GM11168 (cell line): ENCODE measurements around the gene RHBDD3.

ENCODE experiments used
- in situ Hi-C: fragments of 300-500 bp; cut with MboI; formaldehyde crosslinking; loops from one replicate; pipeline ENCODE4 v1.12.0; 2022; ENCODE audit warnings: low sequenced_read_pairs; ENCODE audit not compliant: unreplicated experiment

Gene RHBDD3

DNA sequence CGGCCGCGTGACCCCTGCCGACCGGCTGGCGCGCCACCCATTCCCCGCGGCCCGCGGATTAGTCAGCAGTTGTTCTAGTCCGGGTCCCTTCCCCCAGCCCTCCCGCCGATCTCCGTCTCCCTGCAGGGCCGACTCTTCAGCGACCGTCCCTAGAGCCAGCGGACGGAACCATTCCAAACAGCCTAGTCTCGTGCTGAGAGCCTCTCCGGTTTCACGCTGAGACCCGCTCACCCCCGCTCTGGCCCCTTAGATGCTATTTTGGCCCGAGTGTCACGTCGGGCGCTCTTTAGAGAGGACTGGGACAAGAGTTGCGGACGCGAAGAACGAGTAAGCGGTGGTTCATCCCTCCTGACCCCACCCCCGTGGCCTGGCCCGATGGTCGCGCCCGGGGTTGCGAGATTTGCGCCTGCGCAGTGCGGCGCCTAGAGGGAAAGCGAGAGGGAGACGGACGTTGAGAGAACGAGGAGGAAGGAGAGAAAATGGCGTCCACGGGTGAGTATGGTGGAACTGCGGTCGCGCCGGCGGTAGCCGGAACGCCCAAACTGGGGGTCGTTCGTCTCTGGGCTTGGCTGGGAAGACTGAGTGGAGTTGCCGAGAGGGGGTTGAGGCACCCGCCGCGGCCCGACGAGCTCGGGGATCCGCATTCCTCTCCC, at the start of gene RHBDD3, which contains the start of gene EWSR1:
Gene RHBDD3 (minus strand): TSS at position 124 of the 653 bp plus-strand sequence. CDS start 2,355 bp downstream, outside the sequence.
Gene EWSR1 (plus strand): TSS at position 411 of the 653 bp plus-strand sequence. CDS start 69 bp downstream, at position 480.
- in situ Hi-C loops, result no loop called here

DNA sequence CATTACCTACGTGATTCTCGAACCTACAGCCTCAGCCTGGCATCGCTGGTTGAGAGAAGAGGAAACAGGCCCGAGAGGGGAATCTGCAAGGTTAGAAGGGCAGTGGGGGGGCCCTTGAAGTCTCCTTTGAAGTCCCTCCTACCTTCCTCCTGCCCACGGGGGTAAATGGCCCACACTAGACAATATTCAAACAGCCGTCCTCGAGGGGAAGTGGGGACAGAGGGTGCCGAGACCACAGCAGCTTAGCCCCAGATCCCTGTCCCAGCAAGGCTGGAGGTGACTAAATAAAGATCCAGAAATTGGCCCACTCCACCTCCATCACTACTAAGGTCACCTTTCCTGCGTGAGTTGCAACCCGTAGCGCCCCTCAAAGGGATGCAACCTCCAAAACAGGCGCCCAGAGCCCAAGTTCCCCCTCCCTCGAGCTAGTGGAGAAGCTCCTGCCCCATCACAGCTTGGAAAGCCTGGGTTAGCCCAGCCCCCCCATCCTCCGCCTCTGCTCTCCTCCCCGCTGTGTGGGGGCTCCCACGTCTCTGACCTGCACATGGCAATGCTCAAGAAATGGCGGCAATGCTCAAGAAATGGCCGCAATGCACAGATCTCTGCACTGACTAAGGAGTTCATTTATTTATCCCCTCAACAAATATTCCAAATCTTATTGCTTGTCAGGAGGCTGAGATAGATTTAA, 48.5 kb upstream of the RHBDD3 start:
- in situ Hi-C loops, result no loop called here

DNA sequence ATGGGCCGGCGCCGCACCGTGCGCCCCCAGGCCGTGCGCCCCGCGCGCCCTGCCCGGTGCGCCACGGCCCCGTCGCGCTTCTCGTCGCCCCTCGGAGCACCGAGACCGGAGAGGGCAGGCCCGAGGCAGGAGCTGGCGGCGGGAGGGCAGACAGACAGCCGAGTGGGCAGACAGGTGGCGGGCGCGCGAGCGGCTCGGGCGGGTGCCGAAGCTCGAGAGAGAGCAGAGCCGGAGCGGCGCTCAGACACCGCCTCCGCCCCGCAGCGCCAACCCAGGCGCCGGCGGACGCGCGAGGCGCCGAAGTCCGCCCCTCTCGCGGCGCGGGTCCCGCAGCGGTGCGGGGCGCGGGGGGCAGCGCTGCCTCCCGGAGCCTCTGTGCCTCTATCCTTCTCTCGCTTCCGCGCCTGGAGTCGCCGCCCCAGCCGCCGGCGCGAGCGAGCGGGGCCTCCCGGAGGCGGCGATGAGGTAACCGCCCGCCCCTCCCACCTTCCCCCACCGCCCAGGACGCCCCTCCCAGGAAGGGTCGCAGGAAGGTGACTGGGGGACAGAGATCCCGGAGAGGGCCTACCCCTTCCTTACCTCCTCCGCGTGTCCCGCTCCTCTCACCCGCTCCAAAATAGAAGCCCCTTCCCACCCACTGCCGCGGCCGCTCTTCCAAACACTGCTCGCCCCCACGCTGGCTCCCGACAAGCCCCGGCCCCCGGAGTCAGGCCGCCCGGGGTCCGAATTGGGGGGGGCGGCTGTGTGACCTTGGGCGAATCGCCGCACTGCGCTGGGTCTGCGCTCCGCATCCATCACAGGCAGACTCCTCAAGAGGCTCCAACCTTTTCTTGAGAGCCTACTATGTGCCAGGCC, 47.7 kb upstream of the RHBDD3 start, which contains the start of gene RASL10A:
Gene RASL10A (minus strand): TSS at position 412 of the 855 bp plus-strand sequence. CDS start 451 bp downstream, outside the sequence.
- in situ Hi-C loops, result no loop called here

DNA sequence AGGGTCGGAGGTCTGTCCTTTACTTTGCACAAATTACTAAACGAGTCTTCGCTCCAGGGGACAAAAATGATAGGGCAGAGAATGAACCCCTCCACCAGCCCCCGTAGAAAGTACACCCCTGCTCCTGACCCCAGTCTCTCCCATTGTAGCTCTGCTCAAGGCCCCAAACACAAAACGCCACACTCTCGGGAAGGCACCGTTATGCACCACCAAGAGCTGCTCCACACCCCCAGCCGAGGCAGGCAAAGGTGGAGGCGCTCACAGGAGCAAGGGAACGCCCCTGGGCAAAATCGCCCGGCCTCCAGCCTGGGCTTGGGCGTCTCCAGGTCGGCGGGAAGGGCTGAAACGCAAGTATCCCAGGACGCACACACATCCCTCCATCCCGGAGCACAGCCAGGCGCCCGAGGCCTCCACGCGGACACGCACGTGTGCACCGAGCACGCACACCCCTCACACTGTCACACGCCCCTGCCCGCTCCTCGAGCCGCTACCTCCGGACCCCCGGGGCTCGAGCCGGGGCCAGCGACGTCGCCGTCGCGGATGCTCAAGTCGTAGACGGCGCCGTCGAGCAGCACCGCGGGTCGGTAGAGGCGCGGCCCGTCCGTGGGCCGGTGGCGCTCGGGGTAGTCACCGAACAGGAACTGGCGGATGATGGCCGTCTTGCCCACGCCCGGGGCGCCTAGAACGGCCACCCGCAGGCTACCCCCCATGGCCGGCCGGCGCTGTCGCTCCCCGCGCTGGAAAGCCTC, 46.9 kb upstream of the RHBDD3 start:
- in situ Hi-C loops, result no loop called here

DNA sequence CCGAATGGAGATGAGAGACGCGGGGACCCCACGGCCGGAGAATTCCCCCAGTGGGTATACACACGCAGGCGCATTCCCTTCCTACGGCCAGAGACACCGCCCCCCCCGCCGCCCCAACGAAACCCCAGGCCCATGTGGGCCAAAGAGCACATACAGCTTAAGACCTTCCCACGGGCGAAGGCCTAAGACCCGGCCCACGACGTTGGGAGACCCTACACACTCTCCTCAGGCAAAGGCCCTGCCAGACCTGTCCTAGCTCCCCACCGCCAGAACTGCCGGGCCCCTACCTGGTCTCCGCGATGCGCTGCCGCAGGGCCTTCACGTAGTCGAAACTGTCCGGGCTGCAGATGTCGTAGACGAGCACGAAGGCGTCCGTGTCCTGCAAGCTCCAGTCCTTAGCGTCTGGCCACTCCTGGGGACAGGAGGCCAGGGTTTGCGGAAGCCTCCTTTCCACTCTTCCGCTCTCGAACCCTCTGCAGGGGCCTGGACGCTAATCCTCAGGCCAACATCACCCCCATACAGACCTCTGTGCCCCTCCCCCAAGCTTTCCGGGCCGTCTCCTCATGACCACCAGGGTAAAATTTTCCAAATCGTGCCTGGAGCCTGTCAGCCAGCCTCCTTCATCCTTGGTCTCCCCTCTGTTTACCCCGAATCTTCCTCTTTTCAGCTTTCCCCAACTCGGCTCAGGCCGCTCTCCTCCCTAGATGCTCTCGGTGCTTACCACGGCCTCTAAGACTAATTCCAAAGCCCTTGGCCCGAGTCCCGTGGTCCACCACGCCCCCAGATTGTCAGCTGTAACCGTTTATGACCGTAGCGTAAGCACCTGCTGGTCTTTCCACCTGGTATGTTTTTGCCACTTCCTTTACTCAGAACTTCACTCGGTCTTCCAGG, 46.0 kb upstream of the RHBDD3 start:
- in situ Hi-C loops, result no loop called here

DNA sequence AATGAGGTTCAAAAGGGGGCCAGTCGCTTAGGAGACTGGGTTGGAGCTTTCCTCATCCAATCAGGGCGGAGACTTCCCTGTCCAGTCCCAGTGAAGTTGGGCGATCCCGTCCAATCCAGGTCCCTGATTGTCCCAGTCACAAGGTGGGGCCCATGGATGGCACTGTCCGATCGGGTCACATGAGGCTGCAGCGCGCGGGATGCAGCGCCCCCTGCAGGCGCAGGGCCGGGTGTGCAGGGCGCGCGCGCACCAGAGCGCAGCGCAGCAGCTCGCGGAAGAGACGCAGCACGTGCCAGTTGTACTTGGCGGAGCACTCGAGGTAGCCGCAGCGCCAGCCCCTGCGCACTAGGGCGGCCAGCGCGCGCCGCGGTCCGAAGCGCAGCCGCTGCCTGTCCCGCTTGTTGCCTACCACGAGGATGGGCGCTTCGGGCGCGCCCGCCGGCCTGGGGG, 45.4 kb upstream of the RHBDD3 start:
- in situ Hi-C loops, result no loop called here

DNA sequence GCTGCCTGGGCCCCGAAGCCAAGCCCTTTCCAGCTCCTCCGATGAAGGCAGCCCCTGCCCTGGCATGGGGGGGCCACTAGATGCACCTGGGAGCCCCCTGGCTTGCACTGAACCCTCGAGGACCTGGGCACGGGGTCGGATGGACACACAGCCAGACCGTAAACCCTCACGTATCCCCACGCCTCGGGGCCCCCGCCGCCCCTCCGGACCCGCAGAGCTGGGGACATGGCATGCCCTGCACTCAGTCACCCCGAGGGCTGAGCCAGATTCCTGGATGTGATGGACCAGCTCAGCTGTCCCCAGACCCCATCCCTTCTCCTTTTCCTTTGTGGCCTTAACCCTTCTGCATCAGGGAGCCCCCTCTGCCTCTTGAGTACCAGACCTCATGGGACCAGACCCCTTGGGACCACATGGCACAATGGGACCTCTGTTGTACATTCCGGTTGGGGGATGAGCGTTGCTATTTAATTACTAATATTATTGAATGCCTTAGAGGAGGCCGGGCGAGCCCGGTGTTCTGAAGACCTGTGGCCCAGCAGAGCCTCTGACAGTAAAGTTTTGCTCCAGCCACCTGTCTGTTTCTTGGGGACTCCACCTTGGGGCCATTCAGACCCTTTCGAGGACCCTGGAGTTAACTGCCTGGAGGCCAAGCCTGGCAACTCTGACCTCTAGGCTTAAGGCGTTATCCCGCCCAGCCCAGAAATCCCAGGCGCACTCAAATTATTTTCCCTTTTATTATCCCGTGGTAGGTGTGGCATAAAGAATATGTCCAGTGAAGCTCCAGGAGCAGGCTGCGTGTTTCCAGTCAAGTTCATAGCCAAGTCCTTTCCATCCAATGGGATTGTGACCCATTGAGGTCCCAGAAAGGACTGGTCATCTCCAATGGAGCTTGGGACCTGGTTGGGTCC, 44.7 kb upstream of the RHBDD3 start:
- in situ Hi-C loops, result no loop called here

DNA sequence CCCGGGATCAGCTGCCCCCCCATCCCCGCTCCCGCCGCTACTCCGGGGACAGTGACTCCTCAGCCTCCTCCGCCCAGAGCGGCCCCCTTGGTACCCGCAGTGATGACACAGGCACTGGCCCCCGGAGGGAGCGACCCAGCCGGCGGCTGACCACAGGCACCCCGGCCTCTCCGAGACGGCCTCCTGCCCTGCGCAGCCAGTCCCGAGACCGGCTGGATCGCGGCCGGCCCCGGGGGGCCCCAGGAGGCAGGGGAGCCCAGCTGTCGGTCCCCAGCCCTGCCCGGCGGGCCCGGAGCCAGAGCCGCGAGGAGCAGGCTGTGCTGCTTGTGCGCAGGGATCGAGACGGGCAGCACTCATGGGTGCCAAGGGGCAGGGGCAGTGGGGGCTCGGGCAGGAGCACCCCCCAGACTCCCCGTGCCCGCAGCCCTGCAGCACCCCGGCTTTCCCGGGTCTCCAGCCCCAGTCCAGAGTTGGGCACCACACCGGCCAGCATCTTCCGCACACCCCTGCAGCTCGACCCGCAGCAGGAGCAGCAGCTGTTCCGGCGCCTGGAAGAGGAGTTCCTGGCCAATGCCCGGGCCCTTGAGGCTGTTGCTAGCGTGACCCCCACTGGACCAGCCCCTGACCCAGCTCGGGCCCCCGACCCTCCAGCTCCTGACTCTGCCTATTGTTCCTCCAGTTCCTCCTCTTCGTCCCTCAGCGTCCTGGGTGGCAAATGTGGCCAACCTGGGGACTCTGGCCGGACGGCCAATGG, 43.9 kb upstream of the RHBDD3 start:
- in situ Hi-C loops, result no loop called here

DNA sequence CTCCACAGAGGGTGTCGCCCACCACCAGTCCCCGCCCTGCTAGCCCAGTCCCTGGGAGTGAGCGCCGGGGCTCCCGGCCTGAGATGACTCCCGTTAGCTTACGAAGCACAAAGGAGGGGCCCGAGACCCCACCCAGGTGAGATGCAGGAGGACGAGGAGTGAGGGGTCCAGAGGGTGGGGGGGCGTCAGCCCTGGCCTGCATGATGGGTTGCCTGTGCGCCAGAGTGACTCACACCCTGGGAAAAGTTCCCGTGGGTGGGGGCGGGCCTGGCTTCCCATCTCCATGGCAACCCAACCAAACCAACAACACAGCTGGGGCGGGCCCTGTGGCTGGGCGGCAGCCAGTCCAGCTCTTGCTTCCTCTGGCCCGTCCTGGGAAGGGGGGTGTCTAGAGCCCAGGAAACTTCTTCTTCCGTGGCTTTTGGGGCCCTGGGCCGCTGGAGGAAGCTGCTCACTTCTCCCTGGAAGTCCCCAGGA, 43.1 kb upstream of the RHBDD3 start:
- in situ Hi-C loops, result no loop called here

DNA sequence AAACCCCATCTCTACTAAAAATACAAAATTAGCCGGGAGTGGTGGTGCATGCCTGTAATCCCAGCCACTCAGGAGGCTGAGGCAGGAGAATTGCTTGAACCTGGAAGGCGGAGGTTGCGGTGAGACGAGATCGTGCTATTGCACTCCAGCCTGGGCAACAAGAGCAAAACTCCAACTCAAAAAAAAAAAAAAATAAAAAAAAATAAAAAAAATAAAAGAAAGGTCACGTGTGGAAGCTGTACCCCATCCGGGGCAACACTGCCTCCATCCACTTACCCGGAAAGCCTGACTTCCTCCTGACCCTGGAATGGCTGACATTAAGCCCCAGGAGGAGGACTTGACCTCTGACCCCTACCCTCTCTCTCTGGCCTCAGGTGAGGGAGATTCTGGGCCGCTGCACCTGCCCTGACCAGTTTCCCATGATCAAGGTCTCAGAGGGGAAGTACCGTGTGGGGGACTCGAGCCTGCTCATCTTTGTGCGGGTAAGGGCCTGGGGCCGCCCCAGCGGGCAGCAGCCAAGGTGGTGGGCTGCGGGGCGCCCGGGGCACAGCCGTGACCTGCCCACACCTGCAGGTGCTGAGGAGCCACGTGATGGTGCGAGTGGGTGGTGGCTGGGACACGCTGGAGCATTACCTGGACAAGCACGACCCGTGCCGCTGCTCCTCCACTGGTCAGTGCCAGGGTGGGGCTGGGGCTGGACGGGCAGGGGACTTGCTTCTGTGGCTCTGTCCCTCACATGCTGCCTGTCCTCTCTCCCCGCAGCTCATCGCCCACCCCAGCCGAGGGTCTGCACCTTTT, 42.5 kb upstream of the RHBDD3 start:
- in situ Hi-C loops, result no loop called here

DNA sequence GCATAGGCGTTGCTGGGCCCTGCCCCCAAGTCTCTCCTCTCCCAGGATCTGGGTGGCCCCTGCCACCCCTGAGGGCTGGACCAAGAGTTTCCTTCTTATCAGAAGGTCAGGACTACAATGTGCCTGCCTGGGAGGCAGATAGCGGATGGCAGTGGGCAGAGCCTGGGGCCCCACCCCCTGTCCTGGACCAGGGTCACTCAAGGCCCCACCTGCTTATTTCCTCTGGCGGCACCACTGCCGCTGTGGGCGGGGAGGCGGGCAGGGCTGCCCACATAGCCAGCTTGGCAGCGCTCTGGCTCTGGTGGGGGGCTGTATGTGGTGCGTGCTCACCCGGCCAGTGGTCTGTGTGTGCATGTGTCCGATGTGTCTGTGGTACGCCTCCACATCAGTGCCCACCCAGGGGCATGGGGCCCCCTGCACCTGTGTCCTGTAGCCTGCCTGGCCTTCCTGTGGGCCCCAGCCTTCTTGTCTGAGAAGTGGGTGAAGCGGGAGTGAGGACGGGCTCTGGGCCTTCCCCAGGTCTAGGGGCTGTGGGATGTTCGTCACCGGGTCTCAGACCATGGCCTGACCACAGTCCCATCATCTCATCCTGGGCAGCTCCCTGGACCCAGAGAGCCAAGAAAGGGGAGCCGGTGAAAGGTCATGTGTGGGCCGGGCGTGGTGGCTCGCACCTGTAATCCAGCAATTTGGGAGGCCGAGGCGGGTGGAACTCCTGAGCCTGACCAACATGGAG, 41.7 kb upstream of the RHBDD3 start:
- in situ Hi-C loops, result no loop called here

DNA sequence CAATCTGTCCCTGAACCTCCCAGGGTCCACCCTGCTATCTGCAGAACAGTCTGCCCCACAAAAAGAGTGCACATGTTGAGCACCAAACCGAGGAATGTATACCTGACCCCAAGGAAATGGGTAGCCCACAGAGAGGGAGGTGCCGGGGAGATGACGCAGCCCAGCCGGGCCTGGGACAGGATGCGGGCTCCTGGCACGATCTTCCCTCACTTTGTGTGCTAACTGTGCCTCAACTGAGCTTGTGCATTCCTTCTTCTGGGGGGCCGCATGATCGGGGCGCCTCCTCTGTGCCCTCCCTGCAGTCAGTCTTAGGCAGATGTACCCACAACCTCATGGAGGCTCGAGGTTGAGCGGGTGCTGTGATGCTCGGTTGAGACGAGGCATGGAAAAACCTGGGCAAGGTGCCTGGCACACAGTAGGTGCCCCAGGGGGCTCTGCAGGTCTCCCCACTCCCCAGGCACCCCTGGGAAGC, 41.0 kb upstream of the RHBDD3 start:
- in situ Hi-C loops, result no loop called here

DNA sequence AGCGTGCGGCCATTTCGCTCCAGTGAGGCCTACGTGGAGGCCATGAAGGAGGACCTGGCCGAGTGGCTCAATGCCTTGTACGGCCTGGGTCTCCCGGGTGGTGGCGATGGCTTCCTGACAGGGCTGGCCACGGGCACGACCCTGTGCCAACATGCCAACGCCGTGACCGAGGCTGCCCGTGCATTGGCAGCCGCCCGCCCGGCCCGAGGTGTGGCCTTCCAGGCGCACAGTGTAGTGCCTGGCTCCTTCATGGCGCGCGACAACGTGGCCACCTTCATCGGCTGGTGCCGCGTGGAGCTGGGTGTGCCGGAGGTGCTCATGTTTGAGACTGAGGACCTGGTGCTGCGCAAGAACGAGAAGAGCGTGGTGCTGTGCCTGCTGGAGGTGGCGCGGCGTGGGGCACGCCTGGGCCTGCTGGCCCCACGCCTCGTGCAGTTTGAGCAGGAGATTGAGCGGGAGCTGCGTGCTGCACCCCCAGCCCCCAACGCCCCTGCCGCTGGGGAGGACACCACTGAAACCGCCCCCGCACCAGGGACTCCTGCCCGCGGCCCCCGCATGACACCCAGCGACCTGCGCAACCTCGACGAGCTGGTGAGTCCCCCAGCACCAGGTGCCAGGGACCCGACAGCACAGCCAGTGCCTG, 40.5 kb upstream of the RHBDD3 start:
- in situ Hi-C loops, result no loop called here

DNA sequence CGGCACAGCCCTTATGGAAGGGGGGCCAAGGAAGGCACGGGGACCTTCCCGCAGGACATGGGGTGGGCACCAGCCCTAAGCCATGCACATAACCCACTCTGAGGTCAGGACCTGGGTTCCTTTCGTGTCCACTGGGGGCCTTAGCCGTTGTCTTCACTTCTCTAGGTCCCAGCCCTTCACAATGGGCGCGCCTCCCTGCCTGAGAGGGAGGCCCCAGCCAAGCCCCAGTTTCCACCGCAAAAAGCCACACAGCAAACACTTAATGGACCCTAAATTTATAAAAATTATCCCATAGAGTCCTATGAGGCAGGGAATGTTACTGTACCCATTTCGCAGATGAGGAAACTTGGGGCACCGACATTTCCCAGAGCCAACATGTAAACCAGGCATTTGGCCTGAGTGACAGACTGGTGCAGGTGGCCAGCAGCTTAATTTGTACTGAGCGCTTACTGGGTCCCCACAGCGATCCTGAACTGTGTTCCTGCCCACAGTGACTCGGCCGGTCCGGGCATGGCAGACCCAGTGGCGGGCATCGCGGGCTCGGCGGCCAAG, 39.9 kb upstream of the RHBDD3 start:
- in situ Hi-C loops, result no loop called here
